Thoracic aorta (tissue), 2 donors: ENCODE data around the gene CRYBB1. TPM values are rescaled to one million over a fixed set of nuclear protein-coding genes. Genes with fewer than 3 reads are reported as not detected.

Experiments used
- ATAC-seq: fragments of 150-250 bp; one replicate; pipeline ENCODE4 v1.8.0; 2017; ENCODE audit warnings: low read depth; ENCODE audit not compliant: insufficient number of reproducible peaks, low FRiP score
- DNase-seq: peaks from one replicate; pipeline ENCODE4 v3.0.0-alpha.2; 2020; ENCODE audit warnings: low spot score
- H3K27ac ChIP-seq, 2 donors: fragments of 200-600 bp; sonication (generic); 1 replicate in 1 of 2; 2 replicates in 1 of 2; pipeline ENCODE4 v1.5.1; 2016; ENCODE audit warnings: mild to moderate bottlenecking in 2 of 2, moderate library complexity in 2 of 2
- H3K27me3 ChIP-seq: fragments of 200-600 bp; sonication (generic); replicated peaks from 2 replicates; pipeline ENCODE4 v1.6.0; 2016; ENCODE audit warnings: mild to moderate bottlenecking; ENCODE audit not compliant: insufficient read depth
- H3K36me3 ChIP-seq: fragments of 200-600 bp; sonication (generic); one replicate; pipeline ENCODE4 v1.5.1; 2016
- H3K4me1 ChIP-seq, 2 donors: fragments of 200-600 bp; sonication (generic); 1 replicate in 1 of 2; 2 replicates in 1 of 2; pipeline versions ENCODE4 v1.5.1 to v1.6.0; 2016; ENCODE audit warnings: low read depth in 2 of 2, mild to moderate bottlenecking in 1 of 2; ENCODE audit not compliant: control insufficient read depth in 1 of 2
- H3K4me3 ChIP-seq: fragments of 200-600 bp; sonication (generic); 2 replicates; pipeline ENCODE4 v1.5.1; 2016; ENCODE audit warnings: mild to moderate bottlenecking
- H3K9me3 ChIP-seq: fragments of 200-600 bp; sonication (generic); 2 replicates; pipeline ENCODE4 v1.5.1; 2016
- CTCF ChIP-seq: fragments of 200-600 bp; sonication (generic); IDR thresholded peaks from one replicate; pipeline ENCODE4 v1.5.1; 2019; ENCODE audit warnings: antibody characterized with exemption
- total RNA-seq, 2 donors: library from RNA; depleted of rRNA; stranded (reverse); fragments of >200 nt; gene quantifications; one replicate each; pipeline versions ENCODE4 v1.1.0 to v1.2.3, GENCODE V29; 2016

The CRYBB1 gene
- total RNA-seq, 2 donors from 2014 or later, result 0.71 to 2.6 TPM

- DNase-seq (no peak), ATAC-seq (no peak)
- no peak overlapping the region for H3K27ac ChIP-seq
- no peaks in the 10 kb centered on the region for H3K27me3 ChIP-seq
- peaks cover 0 to 10% of the 10 kb centered on the region in 2 donors for H3K4me1 ChIP-seq
- no peaks in the 10 kb centered on the region for H3K9me3 ChIP-seq
- H3K4me3 ChIP-seq, result no peak overlapping the region
- no peak for TF ChIP-seq CTCF
- peaks cover 3% of the 10 kb centered on the region for H3K36me3 ChIP-seq
Observed at GRCh38 chr22:26561756-26562417, 55.9 kb downstream of the CRYBB1 start.

GRCh38 chr22:26559961-26560575 lies 57.8 kb downstream of the CRYBB1 start:
- DNase-seq (no peak), ATAC-seq (no peak)
- TF ChIP-seq CTCF, result no peak

GRCh38 chr22:26558248-26558895 lies 59.5 kb downstream of the CRYBB1 start:
- no peaks in the 10 kb centered on the region for H3K9me3 ChIP-seq
- no peak overlapping the region for H3K4me3 ChIP-seq
- H3K36me3 ChIP-seq, result no peaks in the 10 kb centered on the region
- peaks cover 0 to 10% of the 10 kb centered on the region in 2 donors for H3K4me1 ChIP-seq
- no peak for TF ChIP-seq CTCF
- DNase-seq, result no peak
- no peak overlapping the region for H3K27ac ChIP-seq
- ATAC-seq, result no peak
- H3K27me3 ChIP-seq, result no peaks in the 10 kb centered on the region

More at GRCh38 chr22:26559961-26560575, 57.8 kb downstream of the CRYBB1 start:
- Histone ChIP-seq H3K4me3 (no peak overlapping the region), H3K4me1 (peaks cover 0 to 10% of the 10 kb centered on the region in 2 donors), H3K27me3 (no peaks in the 10 kb centered on the region), H3K9me3 (no peaks in the 10 kb centered on the region), H3K27ac (no peak overlapping the region), H3K36me3 (peaks cover 2% of the 10 kb centered on the region)

GRCh38 chr22:26556904-26557303 lies 60.9 kb downstream of the CRYBB1 start:
- peaks cover 0 to 10% of the 10 kb centered on the region in 2 donors for H3K4me1 ChIP-seq
- no peak for TF ChIP-seq CTCF
- H3K36me3 ChIP-seq, result no peaks in the 10 kb centered on the region
- ATAC-seq (no peak), DNase-seq (no peak)
- no peak overlapping the region for H3K4me3 ChIP-seq
- H3K27ac ChIP-seq, result no peak overlapping the region
- H3K9me3 ChIP-seq, result no peaks in the 10 kb centered on the region
- H3K27me3 ChIP-seq, result no peaks in the 10 kb centered on the region

- H3K27ac ChIP-seq, result no peak overlapping the region
- H3K9me3 ChIP-seq, result no peaks in the 10 kb centered on the region
- no peak for TF ChIP-seq CTCF
- peaks cover 0 to 20% of the 10 kb centered on the region in 2 donors for H3K4me1 ChIP-seq
- ATAC-seq (no peak), DNase-seq (no peak)
- no peaks in the 10 kb centered on the region for H3K36me3 ChIP-seq
- no peak overlapping the region for H3K4me3 ChIP-seq
- no peaks in the 10 kb centered on the region for H3K27me3 ChIP-seq
Observed at GRCh38 chr22:26555478-26555877, 62.3 kb downstream of the CRYBB1 start.
